KG1 (cell line): ENCODE results near the gene STARD3.
"Not testable (repeated sequence)": the region's sequence is repeated elsewhere in the genome, so short reads cannot be mapped to it uniquely, and the experiment has no call there.

Experiments
- DNase-seq: peaks from one replicate; lab custom pipeline; 2025; lab: John Stamatoyannopoulos, UW

STARD3 gene

GRCh38 chr17:39695089-39695474, 58.1 kb downstream of the STARD3 start:
- DNase-seq = no peak

DNA sequence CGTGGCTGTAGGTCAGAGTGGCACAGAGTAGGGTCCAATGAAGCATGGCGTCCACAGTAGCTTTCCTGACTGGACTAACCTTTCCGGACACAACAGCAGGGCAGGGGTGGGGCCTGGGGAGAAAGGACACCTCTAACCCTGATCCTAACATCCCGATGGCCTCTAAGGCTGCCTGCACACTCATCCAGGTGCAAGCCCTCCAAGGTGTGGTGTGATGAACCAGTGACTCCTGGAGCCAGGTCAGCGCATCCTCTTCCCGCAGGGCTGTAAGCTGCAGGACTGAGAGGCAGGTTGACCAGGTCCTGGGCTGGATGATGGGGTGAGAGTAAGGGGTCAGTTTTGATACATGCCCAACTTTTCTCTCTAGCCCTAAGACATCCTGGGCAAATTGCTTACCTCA, 59.8 kb downstream of the STARD3 start:
- DNase-seq = no peak

DNA sequence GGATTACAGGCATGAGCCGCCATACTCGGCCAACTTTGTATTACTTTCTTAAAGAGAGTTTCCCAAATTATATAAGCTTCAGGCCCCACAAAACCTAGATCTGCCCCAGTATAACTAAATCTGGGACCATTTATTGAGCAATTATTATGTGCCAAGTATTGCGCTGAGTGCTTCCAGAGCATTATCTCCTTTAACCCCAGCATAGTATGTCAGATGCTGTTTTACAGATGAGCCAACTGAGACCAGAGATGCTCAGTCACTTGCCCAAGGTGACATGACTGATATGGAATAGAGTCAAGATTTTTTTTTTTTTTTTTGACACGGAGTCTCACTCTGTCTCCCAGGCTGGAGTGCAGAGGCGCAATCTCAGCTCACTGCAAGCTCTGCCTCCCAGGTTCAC, 61.0 kb downstream of the STARD3 start:
- DNase-seq = no peak

- not testable (repeated sequence) for DNase-seq
Observed at GRCh38 chr17:39699157-39699817, 62.3 kb downstream of the STARD3 start.

- DNase-seq = no peak
Observed at GRCh38 chr17:39699818-39700147, 62.8 kb downstream of the STARD3 start, which contains the start of gene ERBB2. Gene ERBB2 (plus strand): TSS chr17:39700064. CDS start chr17:39700239, 175 bp downstream.

- DNase-seq = no peak
Observed at GRCh38 chr17:39700148-39700987, 63.4 kb downstream of the STARD3 start.

DNA sequence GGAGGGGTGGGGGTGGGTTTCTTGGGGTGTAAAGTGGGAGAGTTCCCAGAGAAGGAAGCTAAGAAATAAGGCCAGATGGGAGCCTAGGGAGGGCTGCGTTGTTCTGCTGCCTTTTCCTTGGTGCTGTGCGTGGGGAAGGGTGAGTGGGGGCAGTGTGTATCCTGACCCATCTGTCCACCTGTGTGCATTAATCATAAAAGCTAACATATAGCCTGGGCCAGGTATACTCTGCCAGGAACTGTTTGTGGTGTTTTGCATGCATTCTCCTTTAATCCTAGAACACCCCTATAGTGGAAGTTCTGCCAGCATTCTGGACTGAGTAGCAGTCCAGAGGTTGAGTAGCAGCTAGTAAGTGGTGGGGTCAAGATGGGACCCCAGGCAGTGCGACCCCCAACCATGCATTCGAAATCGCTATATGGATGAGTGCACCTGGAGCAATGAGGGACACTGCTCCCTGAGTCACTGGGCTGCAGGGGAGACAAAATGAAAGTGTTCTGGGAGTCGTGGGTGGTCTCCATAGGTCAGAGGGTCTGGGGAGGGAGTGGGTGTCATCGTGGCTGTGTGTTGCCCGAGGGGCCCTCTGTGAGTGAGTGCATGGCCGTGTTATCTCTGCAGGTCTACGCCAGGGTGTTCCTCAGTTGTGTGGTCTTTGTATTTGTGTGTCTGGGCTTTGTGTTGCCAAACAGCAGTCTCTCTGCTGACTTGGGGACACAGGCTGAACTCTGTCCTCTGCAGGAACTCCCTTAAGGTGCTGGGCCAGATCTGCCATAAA, 64.3 kb downstream of the STARD3 start:
- no peak for DNase-seq

- no peak for DNase-seq
Observed at GRCh38 chr17:39701784-39702422, 65.0 kb downstream of the STARD3 start.

- no peak for DNase-seq
Observed at GRCh38 chr17:39702901-39703893, 66.3 kb downstream of the STARD3 start.

- no peak for DNase-seq
Observed at GRCh38 chr17:39703913-39704312, 67.0 kb downstream of the STARD3 start.

- no peak for DNase-seq
Observed at GRCh38 chr17:39704821-39705551, 68.0 kb downstream of the STARD3 start.

DNA sequence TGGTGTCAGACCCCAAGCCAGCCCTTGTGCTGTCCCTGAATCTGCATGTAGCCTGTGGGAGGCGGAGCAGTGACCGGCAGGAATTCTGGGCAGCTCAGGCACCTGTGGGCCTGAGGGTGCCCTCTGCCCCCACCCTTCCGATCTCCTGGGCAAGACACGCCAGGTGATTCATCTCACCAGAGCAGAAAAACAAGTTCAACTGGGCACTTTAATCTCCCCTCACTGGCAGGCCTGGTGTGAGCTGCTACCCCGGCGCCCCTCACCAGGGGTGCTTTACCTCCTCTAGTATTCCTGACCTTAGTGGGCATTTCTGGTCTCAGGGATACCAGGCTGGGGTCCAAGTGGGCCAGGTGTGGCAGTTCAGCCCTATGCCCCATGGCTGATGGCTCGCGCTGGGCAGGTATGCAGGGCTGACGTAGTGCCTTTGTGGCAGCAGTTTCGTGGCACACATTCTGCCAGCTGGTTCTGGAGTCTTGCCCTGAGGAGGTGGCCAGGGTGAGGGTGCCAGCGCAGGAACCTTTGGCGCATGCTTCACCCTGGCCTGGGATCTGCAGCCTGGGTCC, 68.9 kb downstream of the STARD3 start:
- DNase-seq = no peak

- DNase-seq = no peak
Observed at GRCh38 chr17:39706383-39706782, 69.4 kb downstream of the STARD3 start.

DNA sequence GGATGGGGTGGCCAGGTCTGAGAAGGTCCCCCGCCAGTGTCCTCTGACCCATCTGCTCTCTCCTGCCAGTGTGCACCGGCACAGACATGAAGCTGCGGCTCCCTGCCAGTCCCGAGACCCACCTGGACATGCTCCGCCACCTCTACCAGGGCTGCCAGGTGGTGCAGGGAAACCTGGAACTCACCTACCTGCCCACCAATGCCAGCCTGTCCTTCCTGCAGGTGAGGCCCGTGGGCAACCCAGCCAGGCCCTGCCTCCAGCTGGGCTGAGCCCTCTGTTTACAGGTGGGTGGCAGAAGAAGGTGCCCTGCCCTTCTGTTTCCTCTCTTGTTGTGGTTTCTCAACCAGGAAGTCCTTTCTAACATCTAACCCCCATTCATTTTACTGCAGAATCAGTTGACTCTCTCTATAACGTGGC, 70.0 kb downstream of the STARD3 start:
- DNase-seq = no peak

DNA sequence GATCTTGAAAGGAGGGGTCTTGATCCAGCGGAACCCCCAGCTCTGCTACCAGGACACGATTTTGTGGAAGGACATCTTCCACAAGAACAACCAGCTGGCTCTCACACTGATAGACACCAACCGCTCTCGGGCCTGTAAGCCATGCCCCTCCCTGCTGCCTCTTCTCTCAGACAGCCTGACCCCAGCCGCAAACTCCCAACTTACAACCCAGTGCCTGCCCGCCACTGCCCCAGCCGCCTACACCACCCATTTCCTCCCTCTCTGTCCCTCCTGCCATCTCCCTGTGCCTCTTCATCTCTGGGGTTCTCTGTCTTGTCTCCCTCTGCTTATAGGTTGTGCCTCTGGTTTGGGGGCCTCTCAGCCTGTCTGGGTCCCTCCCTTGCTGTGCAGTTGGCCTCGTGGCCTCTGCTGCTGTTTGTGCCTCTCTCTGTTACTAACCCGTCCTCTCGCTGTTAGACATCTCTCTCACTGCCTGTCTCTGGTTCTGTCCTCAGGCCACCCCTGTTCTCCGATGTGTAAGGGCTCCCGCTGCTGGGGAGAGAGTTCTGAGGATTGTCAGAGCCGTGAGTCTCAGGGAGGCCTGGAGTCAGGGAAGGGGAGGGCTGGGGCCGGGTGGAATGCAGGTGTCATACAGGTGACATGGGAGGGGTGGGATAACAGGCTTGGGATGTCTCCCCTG, 72.5 kb downstream of the STARD3 start:
- DNase-seq = no peak

DNA sequence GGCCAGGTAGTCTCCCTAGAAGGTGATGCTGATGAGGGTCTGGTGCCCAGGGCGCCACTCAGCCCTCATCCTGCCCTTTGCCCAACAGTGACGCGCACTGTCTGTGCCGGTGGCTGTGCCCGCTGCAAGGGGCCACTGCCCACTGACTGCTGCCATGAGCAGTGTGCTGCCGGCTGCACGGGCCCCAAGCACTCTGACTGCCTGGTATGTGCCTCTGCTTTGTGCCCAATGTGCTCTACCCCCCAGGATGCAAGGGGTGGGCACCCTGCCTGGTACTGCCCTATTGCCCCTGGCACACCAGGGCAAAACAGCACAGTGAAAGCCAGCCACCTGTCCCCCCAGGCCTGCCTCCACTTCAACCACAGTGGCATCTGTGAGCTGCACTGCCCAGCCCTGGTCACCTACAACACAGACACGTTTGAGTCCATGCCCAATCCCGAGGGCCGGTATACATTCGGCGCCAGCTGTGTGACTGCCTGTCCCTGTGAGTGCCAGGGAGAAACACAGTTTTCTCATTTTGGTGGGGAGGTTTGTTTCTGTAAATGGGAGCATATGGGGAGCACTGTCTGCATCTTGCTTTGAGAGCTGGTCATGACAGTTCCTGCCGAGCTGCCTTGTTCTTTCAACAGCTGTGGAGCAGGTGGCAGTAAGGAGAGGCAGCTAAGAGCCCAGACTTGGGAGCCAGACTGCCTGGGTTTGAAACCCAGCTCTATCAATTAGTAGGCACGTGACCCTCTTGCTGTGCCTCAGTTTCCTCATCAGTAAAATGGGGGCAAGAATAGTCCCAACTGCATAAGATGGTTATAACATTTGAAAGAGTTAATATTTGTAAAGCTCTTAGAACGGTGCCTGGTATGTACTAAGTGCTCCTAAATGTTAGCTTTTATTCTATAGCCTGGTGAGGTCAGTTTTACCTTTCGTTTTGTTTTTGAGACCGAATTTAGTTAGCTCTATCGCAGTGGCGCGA, 73.3 kb downstream of the STARD3 start:
- DNase-seq = no peak

- DNase-seq = not testable (repeated sequence)
Observed at GRCh38 chr17:39711071-39711470, 74.1 kb downstream of the STARD3 start.

DNA sequence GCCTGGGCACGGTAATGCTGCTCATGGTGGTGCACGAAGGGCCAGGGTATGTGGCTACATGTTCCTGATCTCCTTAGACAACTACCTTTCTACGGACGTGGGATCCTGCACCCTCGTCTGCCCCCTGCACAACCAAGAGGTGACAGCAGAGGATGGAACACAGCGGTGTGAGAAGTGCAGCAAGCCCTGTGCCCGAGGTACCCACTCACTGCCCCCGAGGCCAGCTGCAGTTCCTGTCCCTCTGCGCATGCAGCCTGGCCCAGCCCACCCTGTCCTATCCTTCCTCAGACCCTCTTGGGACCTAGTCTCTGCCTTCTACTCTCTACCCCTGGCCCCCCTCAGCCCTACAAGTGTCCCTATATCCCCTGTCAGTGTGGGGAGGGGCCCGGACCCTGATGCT, 74.9 kb downstream of the STARD3 start:
- DNase-seq = no peak
